Sigmoid colon (tissue), 4 donors: Measurements from ENCODE around the gene SECTM1.

Experiments
- POLR2A ChIP-seq, 2 donors: fragments of 450-650 bp; IDR thresholded peaks; one replicate each; pipeline ENCODE4 v1.6.1; 2016; ENCODE audit warnings: antibody characterized with exemption in 2 of 2, mild to moderate bottlenecking in 2 of 2, moderate library complexity in 2 of 2
- POLR2AphosphoS5 ChIP-seq, 4 donors: sonication (generic); formaldehyde crosslinking; IDR thresholded peaks; one replicate each; pipeline ENCODE4 v1.6.1; 2017; ENCODE audit warnings: antibody characterized with exemption in 4 of 4
- TF ChIP-seq, protein P1 (sequence below), 4 experiments: fragments of 450-650 bp in 3 of 4; fragments of 200-600 bp in 1 of 4; IDR thresholded peaks; one replicate each; pipeline ENCODE4 v1.5.1; 2016 to 2019; ENCODE audit warnings: antibody characterized with exemption in 4 of 4, mild to moderate bottlenecking in 3 of 4, moderate library complexity in 2 of 4

DNA sequence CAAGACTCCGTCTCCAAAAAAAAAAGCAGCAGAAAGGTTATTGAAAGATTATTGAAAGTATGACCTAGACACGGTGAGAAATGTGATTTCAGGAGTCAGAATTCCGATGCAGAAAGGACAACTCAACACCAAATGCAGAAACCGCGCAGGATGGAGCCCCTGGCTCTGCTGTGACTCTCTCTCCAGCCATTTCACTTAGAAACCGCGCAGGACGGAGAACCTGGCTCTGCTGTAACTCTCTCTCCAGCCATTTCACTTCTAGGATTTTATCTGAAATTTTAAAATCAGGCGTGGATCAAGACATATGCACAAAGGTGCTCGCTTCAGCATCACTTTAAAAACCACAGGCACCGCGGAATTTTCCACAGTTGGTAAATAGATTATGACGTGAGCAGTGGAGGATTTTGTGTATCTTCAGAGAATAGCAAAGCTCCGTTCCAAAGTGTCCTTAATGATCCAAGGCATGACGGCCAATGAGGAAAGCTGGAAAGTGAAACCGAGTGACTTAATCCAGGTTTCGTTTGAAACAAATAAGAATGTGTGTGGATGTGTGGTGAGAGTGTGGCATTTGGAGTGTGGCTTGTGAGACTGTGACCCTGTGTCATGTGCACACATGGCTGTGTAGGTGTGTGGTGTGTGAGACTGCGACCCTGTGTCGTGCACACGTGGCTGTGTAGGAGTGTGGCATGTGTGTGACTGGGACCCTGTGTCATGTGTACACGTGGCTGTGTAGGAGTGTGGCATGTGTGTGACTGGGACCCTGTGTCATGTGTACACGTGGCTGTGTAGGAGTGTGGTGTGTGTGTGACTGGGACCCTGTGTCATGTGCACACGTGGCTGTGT is 47.5 kb upstream of the SECTM1 start:
- TF ChIP-seq POLR2A (IDR thresholded peaks at IDR 0.05) = no peak
- TF ChIP-seq POLR2AphosphoS5 (IDR thresholded peaks at IDR 0.05) = no peak
- TF ChIP-seq, protein P1, sequence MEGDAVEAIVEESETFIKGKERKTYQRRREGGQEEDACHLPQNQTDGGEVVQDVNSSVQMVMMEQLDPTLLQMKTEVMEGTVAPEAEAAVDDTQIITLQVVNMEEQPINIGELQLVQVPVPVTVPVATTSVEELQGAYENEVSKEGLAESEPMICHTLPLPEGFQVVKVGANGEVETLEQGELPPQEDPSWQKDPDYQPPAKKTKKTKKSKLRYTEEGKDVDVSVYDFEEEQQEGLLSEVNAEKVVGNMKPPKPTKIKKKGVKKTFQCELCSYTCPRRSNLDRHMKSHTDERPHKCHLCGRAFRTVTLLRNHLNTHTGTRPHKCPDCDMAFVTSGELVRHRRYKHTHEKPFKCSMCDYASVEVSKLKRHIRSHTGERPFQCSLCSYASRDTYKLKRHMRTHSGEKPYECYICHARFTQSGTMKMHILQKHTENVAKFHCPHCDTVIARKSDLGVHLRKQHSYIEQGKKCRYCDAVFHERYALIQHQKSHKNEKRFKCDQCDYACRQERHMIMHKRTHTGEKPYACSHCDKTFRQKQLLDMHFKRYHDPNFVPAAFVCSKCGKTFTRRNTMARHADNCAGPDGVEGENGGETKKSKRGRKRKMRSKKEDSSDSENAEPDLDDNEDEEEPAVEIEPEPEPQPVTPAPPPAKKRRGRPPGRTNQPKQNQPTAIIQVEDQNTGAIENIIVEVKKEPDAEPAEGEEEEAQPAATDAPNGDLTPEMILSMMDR (IDR thresholded peaks at IDR 0.05) = no peak
